Thymus (tissue), 11 donors: Measurements from ENCODE around the gene CD22. TPM values are rescaled to one million over a fixed set of nuclear protein-coding genes. Genes with fewer than 3 reads are reported as not detected.

Source experiments
- DNase-seq, 9 donors: peaks; one replicate each; pipeline ENCODE4 v3.0.0-alpha.2; 2013; ENCODE audit warnings: low spot score in 9 of 9, low read depth in 6 of 9, missing footprints in 1 of 9
- H3K27ac ChIP-seq, 2 donors: one replicate each; pipeline ENCODE4 v1.5.1; 2013; ENCODE audit warnings: control low read depth in 1 of 2, low read depth in 1 of 2, low read length in 1 of 2, mild to moderate bottlenecking in 1 of 2, moderate library complexity in 1 of 2
- H3K27me3 ChIP-seq, 2 donors: one replicate each; pipeline ENCODE4 v1.5.1; 2013; ENCODE audit warnings: low read length in 1 of 2; ENCODE audit not compliant: control insufficient read depth in 2 of 2, insufficient read depth in 1 of 2
- H3K36me3 ChIP-seq, 2 donors: one replicate each; pipeline ENCODE4 v1.5.1; 2013; ENCODE audit warnings: low read length in 1 of 2, mild to moderate bottlenecking in 1 of 2, moderate library complexity in 1 of 2; ENCODE audit not compliant: control insufficient read depth in 2 of 2, insufficient read depth in 2 of 2
- H3K4me1 ChIP-seq, 2 donors: one replicate each; pipeline ENCODE4 v1.5.1; 2013; ENCODE audit warnings: low read length in 2 of 2; ENCODE audit not compliant: control insufficient read depth in 2 of 2, insufficient read depth in 2 of 2
- H3K4me3 ChIP-seq, 2 donors: one replicate each; pipeline ENCODE4 v1.5.1; 2013; ENCODE audit warnings: low read length in 2 of 2, control low read depth in 1 of 2, mild to moderate bottlenecking in 1 of 2
- H3K9me3 ChIP-seq, 2 donors: one replicate each; pipeline ENCODE4 v1.5.1; 2013; ENCODE audit warnings: low read length in 1 of 2, mild to moderate bottlenecking in 1 of 2; ENCODE audit not compliant: control insufficient read depth in 2 of 2, insufficient read depth in 1 of 2
- WGBS: extraction: QIAGEN DNeasy Blood & Tissue Kit; methylation state at CpG from one replicate; pipeline ENCODE4 v1.1.7; 2013; 5-methylcytosine and 5-hydroxymethylcytosine counted together
- polyA plus RNA-seq: library from polyadenylated mRNA; stranded (reverse); fragments of 200-250 nt; gene quantifications from one replicate; pipeline ENCODE4 v1.2.3, GENCODE V29; 2013
- total RNA-seq: library from RNA; stranded (reverse); fragments of 120-200 nt; gene quantifications from one replicate; pipeline ENCODE4 v1.2.4, GENCODE V29; 2013
- donor health status: healthy.

Gene CD22
- total and polyA plus RNA-seq, 2 donors, result 1.7 to 12.3 TPM

DNA sequence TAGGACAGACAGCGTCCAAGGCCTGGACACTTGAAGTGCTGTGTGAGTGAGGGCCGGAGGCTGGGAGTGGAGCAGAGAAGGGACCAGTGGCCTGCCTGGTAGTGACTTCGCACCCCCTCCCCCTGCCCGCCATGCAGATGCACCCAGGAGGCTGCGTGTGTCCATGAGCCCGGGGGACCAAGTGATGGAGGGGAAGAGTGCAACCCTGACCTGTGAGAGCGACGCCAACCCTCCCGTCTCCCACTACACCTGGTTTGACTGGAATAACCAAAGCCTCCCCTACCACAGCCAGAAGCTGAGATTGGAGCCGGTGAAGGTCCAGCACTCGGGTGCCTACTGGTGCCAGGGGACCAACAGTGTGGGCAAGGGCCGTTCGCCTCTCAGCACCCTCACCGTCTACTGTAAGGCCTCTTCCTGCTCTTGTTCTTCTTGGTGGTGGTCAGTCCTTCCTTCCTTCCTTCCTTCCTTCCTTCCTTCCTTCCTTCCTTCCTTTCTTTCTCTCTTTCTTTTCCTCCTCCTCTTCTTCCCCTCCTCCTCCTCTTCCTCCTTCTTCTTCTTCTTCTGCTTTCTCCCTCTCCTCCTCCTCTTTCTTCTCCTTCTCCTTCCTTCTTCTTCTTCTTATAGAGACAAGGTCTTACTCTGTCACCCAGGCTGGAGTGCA is 12.7 kb downstream of the CD22 start:
- WGBS, result 96% methylated on average over 14 of the region's 14 CpGs
- DNase-seq, result no peak

GRCh38 chr19:35342430-35342829 is 13.4 kb downstream of the CD22 start:
- Histone ChIP-seq H3K27me3 (no peaks in the 10 kb centered on the region), H3K4me3 (no peak overlapping the region), H3K27ac (no peak overlapping the region), H3K36me3 (no peaks in the 10 kb centered on the region), H3K4me1 (peaks cover 2 to 19% of the 10 kb centered on the region in 2 donors), H3K9me3 (no peaks in the 10 kb centered on the region)
- no peak for DNase-seq
- WGBS, result 94% methylated on average over 5 of the region's 5 CpGs

More for the DNA sequence above, 12.7 kb downstream of the CD22 start:
- no peaks in the 10 kb centered on the region for H3K27me3 ChIP-seq
- no peaks in the 10 kb centered on the region for H3K9me3 ChIP-seq
- H3K4me1 ChIP-seq, result peaks cover 0 to 12% of the 10 kb centered on the region in 2 donors
- H3K36me3 ChIP-seq, result no peaks in the 10 kb centered on the region
- H3K27ac ChIP-seq, result no peak overlapping the region
- no peak overlapping the region for H3K4me3 ChIP-seq

GRCh38 chr19:35344511-35345031 is 15.6 kb downstream of the CD22 start:
- Histone ChIP-seq H3K36me3 (no peaks in the 10 kb centered on the region), H3K4me1 (peaks cover 2 to 26% of the 10 kb centered on the region in 2 donors), H3K27me3 (no peaks in the 10 kb centered on the region), H3K4me3 (no peak overlapping the region), H3K27ac (no peak overlapping the region), H3K9me3 (no peaks in the 10 kb centered on the region)
- WGBS, result 91% methylated on average over 17 of the region's 17 CpGs
- DNase-seq, result no peak

GRCh38 chr19:35345671-35346111 is 16.7 kb downstream of the CD22 start:
- no peaks in the 10 kb centered on the region for H3K27me3 ChIP-seq
- peaks cover 2 to 26% of the 10 kb centered on the region in 2 donors for H3K4me1 ChIP-seq
- H3K36me3 ChIP-seq, result no peaks in the 10 kb centered on the region
- DNase-seq, result no peak
- H3K27ac ChIP-seq, result no peak overlapping the region
- no peaks in the 10 kb centered on the region for H3K9me3 ChIP-seq
- WGBS, result 91% methylated on average over 11 of the region's 11 CpGs
- H3K4me3 ChIP-seq, result no peak overlapping the region

DNA sequence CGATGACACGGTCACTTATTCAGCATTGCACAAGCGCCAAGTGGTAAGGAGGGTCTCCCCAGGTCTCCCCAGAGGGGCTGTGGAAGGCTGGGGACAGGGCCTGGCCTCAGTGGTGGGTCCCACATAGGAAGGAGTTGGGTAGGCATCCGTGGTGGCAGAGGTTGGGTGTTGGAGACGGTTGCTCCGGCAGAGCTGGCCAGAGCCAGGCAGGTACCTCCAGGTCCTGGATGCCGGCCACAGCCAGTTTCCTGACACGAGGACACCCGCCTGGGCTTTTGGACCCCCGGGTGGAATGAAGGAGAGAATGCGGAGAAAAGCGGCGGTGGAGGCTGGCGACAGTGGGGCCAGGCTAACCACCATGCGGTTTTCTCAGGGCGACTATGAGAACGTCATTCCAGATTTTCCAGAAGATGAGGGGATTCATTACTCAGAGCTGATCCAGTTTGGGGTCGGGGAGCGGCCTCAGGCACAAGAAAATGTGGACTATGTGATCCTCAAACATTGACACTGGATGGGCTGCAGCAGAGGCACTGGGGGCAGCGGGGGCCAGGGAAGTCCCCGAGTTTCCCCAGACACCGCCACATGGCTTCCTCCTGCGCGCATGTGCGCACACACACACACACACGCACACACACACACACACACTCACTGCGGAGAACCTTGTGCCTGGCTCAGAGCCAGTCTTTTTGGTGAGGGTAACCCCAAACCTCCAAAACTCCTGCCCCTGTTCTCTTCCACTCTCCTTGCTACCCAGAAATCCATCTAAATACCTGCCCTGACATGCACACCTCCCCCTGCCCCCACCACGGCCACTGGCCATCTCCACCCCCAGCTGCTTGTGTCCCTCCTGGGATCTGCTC is 17.4 kb downstream of the CD22 start:
- Histone ChIP-seq H3K9me3 (no peaks in the 10 kb centered on the region), H3K27ac (no peak overlapping the region), H3K4me3 (no peak overlapping the region), H3K27me3 (no peaks in the 10 kb centered on the region), H3K36me3 (no peaks in the 10 kb centered on the region), H3K4me1 (peaks cover 2 to 26% of the 10 kb centered on the region in 2 donors)
- WGBS, result 59% methylated on average over 28 of the region's 28 CpGs
- peak in 2 of 9 donors; percentile 34 to 55 for DNase-seq

GRCh38 chr19:35347171-35347929 is 18.4 kb downstream of the CD22 start, which contains the start of gene FFAR1:
Gene FFAR1, plus strand, starts transcription at chr19:35347902. Its CDS starts 3,650 bp downstream, at chr19:35351552.
- Histone ChIP-seq H3K27me3 (no peaks in the 10 kb centered on the region), H3K36me3 (no peaks in the 10 kb centered on the region), H3K27ac (peak within 1 kb of the TSS in 1 of 2 donors; percentile 43), H3K4me1 (peaks cover 2 to 26% of the 10 kb centered on the region in 2 donors), H3K9me3 (no peaks in the 10 kb centered on the region), H3K4me3 (no peak within 1 kb of the TSS)
- WGBS, result 17% methylated on average over 18 of the region's 18 CpGs
- peak in 2 of 9 donors; percentile 34 to 50 for DNase-seq

DNA sequence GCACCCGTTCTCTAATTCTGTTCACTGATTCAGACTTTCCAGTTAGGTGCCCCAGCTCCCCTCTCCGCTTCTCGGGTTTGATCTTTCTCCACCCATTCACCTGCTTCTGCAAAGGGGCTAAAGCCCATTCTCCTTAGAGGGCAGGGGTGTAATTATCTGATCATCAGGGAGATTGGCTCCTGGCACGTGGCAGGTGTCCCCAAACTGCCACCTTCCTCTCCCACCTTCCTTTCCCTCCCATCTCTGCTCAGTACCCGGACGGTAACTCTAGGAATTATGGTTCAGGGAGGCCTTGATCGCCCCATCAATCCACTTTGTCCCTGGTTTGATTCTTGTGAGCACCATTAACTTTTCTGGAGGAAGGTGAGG is 18.9 kb downstream of the CD22 start:
- no peak for DNase-seq
- Histone ChIP-seq H3K27me3 (no peaks in the 10 kb centered on the region), H3K36me3 (no peaks in the 10 kb centered on the region), H3K27ac (no peak overlapping the region), H3K4me3 (no peak overlapping the region), H3K4me1 (peaks cover 2 to 26% of the 10 kb centered on the region in 2 donors), H3K9me3 (no peaks in the 10 kb centered on the region)
- WGBS, result 67% methylated on average over 7 of the region's 7 CpGs

DNA sequence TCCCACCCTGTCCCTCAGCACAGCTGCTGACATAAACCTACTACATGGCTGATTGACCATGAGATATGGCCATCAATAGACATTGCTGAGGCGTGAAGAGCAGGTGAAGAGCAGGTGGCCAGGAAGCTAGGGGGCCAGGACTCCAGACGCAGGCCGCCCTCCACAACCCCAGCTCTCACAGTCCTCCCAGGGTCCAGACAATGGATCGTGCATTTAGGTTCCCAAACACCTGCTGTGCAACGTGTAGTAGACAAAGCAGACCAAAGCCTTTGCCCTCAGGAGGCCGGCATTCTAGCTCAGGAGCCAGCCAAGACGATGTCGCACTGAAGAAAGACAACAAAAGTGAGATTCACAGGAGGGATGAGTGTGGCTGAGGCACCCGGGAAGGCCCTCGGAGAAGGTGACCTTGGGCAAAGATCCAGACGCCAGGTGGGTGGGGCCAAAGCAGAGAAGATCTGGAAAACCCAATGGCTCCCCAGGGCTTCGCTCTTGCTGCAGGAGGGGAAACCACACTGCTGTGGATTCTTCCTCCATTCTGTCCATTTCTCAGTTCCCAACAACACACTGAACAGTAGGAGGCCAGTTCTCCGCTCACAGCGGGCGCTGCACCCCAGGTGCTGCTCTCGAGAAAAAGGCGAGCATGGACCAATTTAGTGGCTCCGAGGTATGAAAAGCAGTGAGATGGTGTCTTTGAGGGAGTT is 20.1 kb downstream of the CD22 start:
- Histone ChIP-seq H3K4me1 (peaks cover 2 to 26% of the 10 kb centered on the region in 2 donors), H3K27me3 (no peaks in the 10 kb centered on the region), H3K36me3 (no peaks in the 10 kb centered on the region), H3K27ac (no peak overlapping the region), H3K4me3 (no peak overlapping the region), H3K9me3 (no peaks in the 10 kb centered on the region)
- no peak for DNase-seq
- 95% methylated on average over 18 of the region's 18 CpGs for WGBS
